Naive thymus-derived CD8-positive, alpha-beta T cell (primary cell): Measurements from ENCODE around the gene ZNF148. TPM values are rescaled to one million over a fixed set of nuclear protein-coding genes. Genes with fewer than 3 reads are reported as not detected.
"Not testable (repeated sequence)": the region's sequence is repeated elsewhere in the genome, so short reads cannot be mapped to it uniquely, and the experiment has no call there.

Experiments used
- ATAC-seq, 2 donors: fragments of 150-1000 bp; cut with Tn5 transposase in 1 of 2; sonication (Bioruptor Pico), chemical (Tn5 transposase) in 1 of 2; 1 replicate in 1 of 2; 2 replicates in 1 of 2; pipeline ENCODE4 v1.10.0; 2021; ENCODE audit warnings: mild to moderate bottlenecking in 2 of 2, moderate library complexity in 2 of 2
- POLR2A ChIA-PET: fragments of 350-600 bp; sonication (Branson Sonifier 250); formaldehyde crosslinking; loops from one replicate; lab custom pipeline; 2021; ENCODE audit warnings: antibody characterized with exemption; lab: Charles Lee
- DNase-seq, 10 donors: peaks; one replicate each; pipeline versions ENCODE4 v3.0.0 to v3.0.0-alpha.2; 2020 to 2022
- H3K27ac Mint-ChIP-seq, 10 donors: one replicate each; pipeline ENCODE4 v1.8.0; 2020 to 2022; ENCODE audit warnings: mild to moderate bottlenecking in 10 of 10, mixed read lengths in 10 of 10, moderate library complexity in 4 of 10, inconsistent platforms in 1 of 10
- H3K27me3 Mint-ChIP-seq, 5 donors: one replicate each; pipeline ENCODE4 v1.8.0; 2021 to 2022; ENCODE audit warnings: mixed read lengths in 5 of 5
- H3K36me3 Mint-ChIP-seq, 3 donors: one replicate each; pipeline ENCODE4 v1.8.0; 2020 to 2022; ENCODE audit warnings: mixed read lengths in 3 of 3, mild to moderate bottlenecking in 2 of 3, inconsistent platforms in 1 of 3
- H3K4me1 Mint-ChIP-seq, 4 donors: one replicate each; pipeline ENCODE4 v1.8.0; 2021 to 2022; ENCODE audit warnings: mixed read lengths in 4 of 4
- H3K4me3 Mint-ChIP-seq, 10 donors: one replicate each; pipeline ENCODE4 v1.8.0; 2020 to 2022; ENCODE audit warnings: mild to moderate bottlenecking in 10 of 10, mixed read lengths in 10 of 10, moderate library complexity in 6 of 10, inconsistent platforms in 1 of 10
- H3K9me3 Mint-ChIP-seq, 9 donors: one replicate each; pipeline ENCODE4 v1.8.0; 2020 to 2022; ENCODE audit warnings: mixed read lengths in 9 of 9, mild to moderate bottlenecking in 3 of 9, inconsistent platforms in 1 of 9, moderate library complexity in 1 of 9
- polyA plus RNA-seq, 3 donors: library from polyadenylated mRNA; unstranded; fragments of 300-500 nt; fragmentation: Illumina TruSeq; gene quantifications; one replicate each; pipeline ENCODE4 v1.2.3, GENCODE V29; 2021
- total RNA-seq, 8 experiments: library from RNA in 2 of 8; stranded (reverse) in 2 of 8; gene quantifications; one replicate each; pipeline ENCODE4 v1.2.3 and lab custom pipeline; 2021 to 2026

The ZNF148 gene
- total RNA-seq: 10 to 100 TPM; 62.5 to 67.1 TPM
- polyA plus RNA-seq: 100 to 1,000 TPM in 1 of 3 donors, 10 to 100 TPM in 2; 80.7 to 100 (median 85.9) TPM
- 72.3 to 151 (median 112) reads per million in 6 experiments for total RNA-seq (lab: John Stamatoyannopoulos, UW)

- H3K9me3 Mint-ChIP-seq: no peaks in the 10 kb centered on the region
- H3K4me3 Mint-ChIP-seq: peak within 1 kb of the TSS; percentile 94 to 99 (median 96)
- POLR2A ChIA-PET: interaction anchor here (0.6 to 2.5 kb wide), 9 partner anchors 9 to 321 kb away, joined by 3 to 33 read pairs (median 4); partner anchors contain the start of gene OSBPL11
- H3K27ac Mint-ChIP-seq: peak within 1 kb of the TSS; percentile 95 to 99 (median 98)
- H3K36me3 Mint-ChIP-seq: peaks cover 0 to 13% (median 0%) of the 10 kb centered on the region in 3 donors
- peak; percentile 85 to 96 (median 91) for DNase-seq
- ATAC-seq: peak; percentile 90 to 91
- H3K27me3 Mint-ChIP-seq: no peaks in the 10 kb centered on the region
- H3K4me1 Mint-ChIP-seq: peaks cover 35 to 51% (median 44%) of the 10 kb centered on the region in 4 donors
Observed at GRCh38 chr3:125374996-125375941, at the start of gene ZNF148. Gene ZNF148 (minus strand): TSS chr3:125375325. CDS start chr3:125313640, 61,685 bp downstream.

GRCh38 chr3:125418306-125418705 is 43.2 kb upstream of the ZNF148 start:
- no peaks in the 10 kb centered on the region for H3K4me1 Mint-ChIP-seq
- H3K36me3 Mint-ChIP-seq: peaks cover 0 to 6% (median 5%) of the 10 kb centered on the region in 3 donors
- POLR2A ChIA-PET: no interaction called here
- no peak overlapping the region for H3K27ac Mint-ChIP-seq
- H3K27me3 Mint-ChIP-seq: peaks cover 0 to 2% (median 0%) of the 10 kb centered on the region in 5 donors
- ATAC-seq (no peak), DNase-seq (no peak)
- H3K4me3 Mint-ChIP-seq: no peak overlapping the region
- H3K9me3 Mint-ChIP-seq: peaks cover 0 to 5% (median 0%) of the 10 kb centered on the region in 9 donors

GRCh38 chr3:125416235-125416634 is 41.1 kb upstream of the ZNF148 start:
- no peak overlapping the region for H3K4me3 Mint-ChIP-seq
- H3K9me3 Mint-ChIP-seq: peaks cover 0 to 5% (median 0%) of the 10 kb centered on the region in 9 donors
- no peaks in the 10 kb centered on the region for H3K4me1 Mint-ChIP-seq
- no peak for ATAC-seq
- POLR2A ChIA-PET: no interaction called here
- H3K36me3 Mint-ChIP-seq: peaks cover 0 to 7% (median 6%) of the 10 kb centered on the region in 3 donors
- no peak for DNase-seq
- no peak overlapping the region for H3K27ac Mint-ChIP-seq
- peaks cover 0 to 10% (median 3%) of the 10 kb centered on the region in 5 donors for H3K27me3 Mint-ChIP-seq

- DNase-seq (no peak), ATAC-seq (no peak)
- Mint-ChIP-seq H3K4me1 (no peaks in the 10 kb centered on the region), H3K36me3 (peaks cover 0 to 8% (median 3%) of the 10 kb centered on the region in 3 donors), H3K27ac (no peak overlapping the region), H3K4me3 (no peak overlapping the region), H3K9me3 (peaks cover 0 to 4% (median 0%) of the 10 kb centered on the region in 9 donors), H3K27me3 (peaks cover 1 to 20% (median 8%) of the 10 kb centered on the region in 5 donors)
- POLR2A ChIA-PET: no interaction called here
Observed at GRCh38 chr3:125414669-125415068, 39.5 kb upstream of the ZNF148 start.

- peaks cover 0 to 5% (median 5%) of the 10 kb centered on the region in 3 donors for H3K36me3 Mint-ChIP-seq
- POLR2A ChIA-PET: no interaction called here
- DNase-seq (no peak), ATAC-seq (no peak)
- H3K4me3 Mint-ChIP-seq: no peak overlapping the region
- H3K27ac Mint-ChIP-seq: no peak overlapping the region
- peaks cover 6 to 22% (median 12%) of the 10 kb centered on the region in 5 donors for H3K27me3 Mint-ChIP-seq
- no peaks in the 10 kb centered on the region for H3K4me1 Mint-ChIP-seq
- peaks cover 0 to 6% (median 2%) of the 10 kb centered on the region in 9 donors for H3K9me3 Mint-ChIP-seq
Observed at GRCh38 chr3:125410922-125411321, 35.8 kb upstream of the ZNF148 start.

GRCh38 chr3:125406070-125406469 is 30.9 kb upstream of the ZNF148 start:
- H3K27ac Mint-ChIP-seq: no peak overlapping the region
- POLR2A ChIA-PET: no interaction called here
- no peak for DNase-seq
- no peak for ATAC-seq
- H3K9me3 Mint-ChIP-seq: peaks cover 2 to 18% (median 8%) of the 10 kb centered on the region in 9 donors
- H3K4me1 Mint-ChIP-seq: no peaks in the 10 kb centered on the region
- peaks cover 0 to 14% (median 3%) of the 10 kb centered on the region in 3 donors for H3K36me3 Mint-ChIP-seq
- peaks cover 3 to 14% (median 9%) of the 10 kb centered on the region in 5 donors for H3K27me3 Mint-ChIP-seq
- no peak overlapping the region for H3K4me3 Mint-ChIP-seq

GRCh38 chr3:125405515-125405914 is 30.4 kb upstream of the ZNF148 start:
- ATAC-seq, POLR2A ChIA-PET, H3K4me3 Mint-ChIP-seq, H3K27ac Mint-ChIP-seq, H3K4me1 Mint-ChIP-seq, DNase-seq: not testable (repeated sequence)
- peaks cover 2 to 18% (median 8%) of the 10 kb centered on the region in 9 donors for H3K9me3 Mint-ChIP-seq
- H3K27me3 Mint-ChIP-seq: peaks cover 3 to 13% (median 8%) of the 10 kb centered on the region in 5 donors
- peaks cover 0 to 14% (median 3%) of the 10 kb centered on the region in 3 donors for H3K36me3 Mint-ChIP-seq

GRCh38 chr3:125403789-125404188 is 28.7 kb upstream of the ZNF148 start:
- ATAC-seq (no peak), DNase-seq (no peak)
- Mint-ChIP-seq H3K4me3 (no peak overlapping the region), H3K27ac (no peak overlapping the region), H3K27me3 (peaks cover 0 to 6% (median 1%) of the 10 kb centered on the region in 5 donors), H3K36me3 (peaks cover 0 to 14% (median 0%) of the 10 kb centered on the region in 3 donors), H3K9me3 (peaks cover 2 to 18% (median 8%) of the 10 kb centered on the region in 9 donors), H3K4me1 (no peaks in the 10 kb centered on the region)
- POLR2A ChIA-PET: no interaction called here

- POLR2A ChIA-PET: interaction anchor here (0.6 kb wide), 1 partner anchor 193 kb away, joined by 4 read pairs; no protein-coding TSS in a partner anchor
Observed at GRCh38 chr3:125402639-125403038, 27.5 kb upstream of the ZNF148 start.

GRCh38 chr3:125401402-125401801 is 26.3 kb upstream of the ZNF148 start:
- Mint-ChIP-seq H3K4me1 (no peaks in the 10 kb centered on the region), H3K36me3 (peaks cover 0 to 14% (median 0%) of the 10 kb centered on the region in 3 donors), H3K9me3 (peaks cover 2 to 17% (median 8%) of the 10 kb centered on the region in 9 donors), H3K27me3 (peaks cover 0 to 13% (median 12%) of the 10 kb centered on the region in 5 donors), H3K4me3 (no peak overlapping the region), H3K27ac (no peak overlapping the region)
- ATAC-seq (no peak), DNase-seq (no peak)
- POLR2A ChIA-PET: no interaction called here

More at GRCh38 chr3:125402639-125403038, 27.5 kb upstream of the ZNF148 start:
- peaks cover 2 to 18% (median 8%) of the 10 kb centered on the region in 9 donors for H3K9me3 Mint-ChIP-seq
- peaks cover 0 to 14% (median 0%) of the 10 kb centered on the region in 3 donors for H3K36me3 Mint-ChIP-seq
- H3K27ac Mint-ChIP-seq: no peak overlapping the region
- DNase-seq (no peak), ATAC-seq (no peak)
- H3K27me3 Mint-ChIP-seq: peaks cover 0 to 10% (median 7%) of the 10 kb centered on the region in 5 donors
- H3K4me1 Mint-ChIP-seq: no peaks in the 10 kb centered on the region
- no peak overlapping the region for H3K4me3 Mint-ChIP-seq

GRCh38 chr3:125398952-125399351 is 23.8 kb upstream of the ZNF148 start:
- H3K27ac Mint-ChIP-seq: peak overlapping the region in 1 of 10 donors; percentile 23
- H3K4me3 Mint-ChIP-seq: no peak overlapping the region
- ATAC-seq (no peak), DNase-seq (no peak)
- H3K36me3 Mint-ChIP-seq: no peaks in the 10 kb centered on the region
- H3K9me3 Mint-ChIP-seq: no peaks in the 10 kb centered on the region
- POLR2A ChIA-PET: interaction anchor here (0.7 kb wide), 1 partner anchor 128 kb away, joined by 3 read pairs; no protein-coding TSS in a partner anchor
- peaks cover 0 to under 1% (median under 1%) of the 10 kb centered on the region in 4 donors for H3K4me1 Mint-ChIP-seq
- peaks cover 0 to 22% (median 10%) of the 10 kb centered on the region in 5 donors for H3K27me3 Mint-ChIP-seq

GRCh38 chr3:125395091-125395490 is 20.0 kb upstream of the ZNF148 start:
- Mint-ChIP-seq H3K36me3 (no peaks in the 10 kb centered on the region), H3K9me3 (no peaks in the 10 kb centered on the region), H3K4me1 (peaks cover 0 to 6% (median 3%) of the 10 kb centered on the region in 4 donors), H3K27me3 (peaks cover 0 to 26% (median 10%) of the 10 kb centered on the region in 5 donors), H3K4me3 (no peak overlapping the region), H3K27ac (no peak overlapping the region)
- POLR2A ChIA-PET: no interaction called here
- no peak for DNase-seq
- ATAC-seq: no peak
